Measurements from ENCODE around the gene TCEA3. TPM values are rescaled to one million over a fixed set of nuclear protein-coding genes. Genes with fewer than 3 reads are reported as not detected.

TCEA3 gene
- total and polyA plus RNA-seq, 7 donors: 26.9 to 222 (median 66.2) TPM

DNA sequence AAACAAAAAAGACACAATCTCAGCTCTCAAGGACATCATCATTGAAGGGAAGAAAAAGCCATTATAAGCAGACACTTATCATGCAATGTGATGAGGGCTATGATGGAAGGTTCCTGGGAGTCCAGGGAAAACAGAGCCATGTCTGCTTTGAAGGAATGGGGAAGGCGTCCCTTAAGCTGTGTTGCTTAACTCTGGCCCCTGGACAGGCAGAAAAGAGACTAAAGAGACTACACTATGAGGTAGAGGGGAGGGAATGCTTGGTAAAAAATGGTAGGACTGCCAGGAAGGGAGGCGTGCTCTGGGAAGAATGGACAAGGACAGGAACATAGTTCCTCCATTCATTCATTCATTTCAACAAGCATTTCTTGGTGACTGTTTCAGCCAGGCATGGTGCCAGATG, 38.2 kb upstream of the TCEA3 start:
- Histone ChIP-seq H3K27me3 (no peaks in the 10 kb centered on the region), H3K4me3 (no peak overlapping the region), H3K36me3 (no peaks in the 10 kb centered on the region), H3K27ac (no peak overlapping the region), H3K4me1 (no peaks in the 10 kb centered on the region), H3K9me3 (no peaks in the 10 kb centered on the region)
- no peak for DNase-seq
- TF ChIP-seq POLR2A (IDR thresholded peaks at IDR 0.05) (no peak), EP300 (IDR thresholded peaks at IDR 0.05) (no peak)
- 90 to 96% methylated on average over 2 of the region's 2 CpGs for WGBS, 2 donors
- intact Hi-C loops (cut with DNase I): no loop called here

DNA sequence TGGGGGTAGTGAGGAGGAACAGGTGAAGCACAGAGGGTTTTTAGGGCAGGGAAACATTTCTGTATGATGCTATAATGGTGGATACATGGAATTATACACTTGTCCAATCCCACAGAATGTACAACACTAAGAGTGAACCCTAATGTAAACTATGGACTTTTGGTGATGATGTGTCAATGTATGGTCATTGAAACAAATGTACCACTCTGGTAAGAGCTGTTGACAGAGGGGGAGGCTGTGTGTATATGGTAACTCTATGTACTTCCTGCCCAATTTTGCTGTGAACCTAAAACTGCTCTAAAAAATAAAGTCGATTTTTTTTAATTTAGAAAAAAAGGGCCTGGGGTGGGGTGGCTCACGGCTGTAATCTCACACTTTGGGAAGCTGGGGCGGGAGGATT, 36.5 kb upstream of the TCEA3 start:
- intact Hi-C loops (cut with DNase I): no loop called here
- Histone ChIP-seq H3K4me3 (no peak overlapping the region), H3K27me3 (no peaks in the 10 kb centered on the region), H3K4me1 (no peaks in the 10 kb centered on the region), H3K27ac (no peak overlapping the region), H3K9me3 (no peaks in the 10 kb centered on the region), H3K36me3 (no peaks in the 10 kb centered on the region)
- no peak for DNase-seq
- TF ChIP-seq, protein P1, sequence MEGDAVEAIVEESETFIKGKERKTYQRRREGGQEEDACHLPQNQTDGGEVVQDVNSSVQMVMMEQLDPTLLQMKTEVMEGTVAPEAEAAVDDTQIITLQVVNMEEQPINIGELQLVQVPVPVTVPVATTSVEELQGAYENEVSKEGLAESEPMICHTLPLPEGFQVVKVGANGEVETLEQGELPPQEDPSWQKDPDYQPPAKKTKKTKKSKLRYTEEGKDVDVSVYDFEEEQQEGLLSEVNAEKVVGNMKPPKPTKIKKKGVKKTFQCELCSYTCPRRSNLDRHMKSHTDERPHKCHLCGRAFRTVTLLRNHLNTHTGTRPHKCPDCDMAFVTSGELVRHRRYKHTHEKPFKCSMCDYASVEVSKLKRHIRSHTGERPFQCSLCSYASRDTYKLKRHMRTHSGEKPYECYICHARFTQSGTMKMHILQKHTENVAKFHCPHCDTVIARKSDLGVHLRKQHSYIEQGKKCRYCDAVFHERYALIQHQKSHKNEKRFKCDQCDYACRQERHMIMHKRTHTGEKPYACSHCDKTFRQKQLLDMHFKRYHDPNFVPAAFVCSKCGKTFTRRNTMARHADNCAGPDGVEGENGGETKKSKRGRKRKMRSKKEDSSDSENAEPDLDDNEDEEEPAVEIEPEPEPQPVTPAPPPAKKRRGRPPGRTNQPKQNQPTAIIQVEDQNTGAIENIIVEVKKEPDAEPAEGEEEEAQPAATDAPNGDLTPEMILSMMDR (IDR thresholded peaks at IDR 0.05): no peak
- TF ChIP-seq POLR2A (IDR thresholded peaks at IDR 0.05) (no peak), EP300 (IDR thresholded peaks at IDR 0.05) (no peak), POLR2AphosphoS5 (IDR thresholded peaks at IDR 0.05) (no peak)
- WGBS, 2 donors: 89 to 90% methylated on average over 3 of the region's 3 CpGs

DNA sequence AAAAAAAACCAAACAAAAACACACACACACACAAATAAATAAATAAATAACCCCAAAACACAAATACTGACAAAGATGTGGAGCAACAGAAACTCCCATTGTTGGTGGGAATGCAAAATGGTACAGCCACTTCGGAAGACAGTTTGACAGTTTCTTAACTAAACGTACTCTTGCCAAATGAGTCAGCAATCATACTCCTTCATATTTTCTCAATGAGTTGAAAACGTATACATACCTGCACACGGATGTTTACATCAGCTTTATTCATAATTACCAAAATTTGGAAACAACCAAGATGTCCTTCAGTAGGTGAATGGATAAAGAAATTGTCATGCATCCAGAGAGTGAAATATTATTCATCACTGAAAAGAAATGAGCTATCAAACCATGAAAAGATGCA, 36.0 kb upstream of the TCEA3 start:
- H3K9me3 ChIP-seq: no peaks in the 10 kb centered on the region
- no peak overlapping the region for H3K27ac ChIP-seq
- intact Hi-C loops (cut with DNase I): no loop called here
- no peak overlapping the region for H3K4me3 ChIP-seq
- WGBS, 2 donors: 88% methylated on average over 4 of the region's 4 CpGs
- H3K36me3 ChIP-seq: peaks cover 0 to 4% (median 0%) of the 10 kb centered on the region in 4 donors
- no peak for DNase-seq
- H3K27me3 ChIP-seq: no peaks in the 10 kb centered on the region
- TF ChIP-seq POLR2AphosphoS5 (IDR thresholded peaks at IDR 0.05) (no peak), EP300 (IDR thresholded peaks at IDR 0.05) (no peak), POLR2A (IDR thresholded peaks at IDR 0.05) (no peak)
- TF ChIP-seq, protein P1 (IDR thresholded peaks at IDR 0.05): no peak
- no peaks in the 10 kb centered on the region for H3K4me1 ChIP-seq

DNA sequence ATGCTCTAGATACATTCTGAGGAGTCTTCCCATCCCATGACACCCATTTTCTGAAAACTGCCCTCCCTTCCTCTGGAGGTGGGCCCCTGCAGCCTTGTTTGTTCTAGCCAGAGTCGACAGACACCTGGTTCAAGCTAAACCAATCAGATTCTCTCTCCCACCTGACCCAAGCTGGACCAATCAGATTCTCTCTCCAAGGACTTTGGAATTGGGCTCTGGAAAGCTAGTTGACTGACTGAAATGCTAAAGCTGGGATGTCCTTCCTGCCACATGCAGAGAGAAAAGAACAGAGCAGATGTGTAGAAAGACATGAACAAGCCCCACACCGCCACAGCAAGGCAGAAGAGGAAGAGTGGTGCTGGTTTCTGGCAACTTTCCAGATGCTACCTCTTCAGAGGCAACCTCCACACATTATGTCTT, 34.8 kb upstream of the TCEA3 start:
- intact Hi-C loops (cut with DNase I): no loop called here
- H3K36me3 ChIP-seq: peaks cover 0 to 15% (median 5%) of the 10 kb centered on the region in 4 donors
- no peaks in the 10 kb centered on the region for H3K27me3 ChIP-seq
- TF ChIP-seq EP300 (IDR thresholded peaks at IDR 0.05): no peak
- TF ChIP-seq, protein P1 (IDR thresholded peaks at IDR 0.05): no peak
- TF ChIP-seq POLR2AphosphoS5 (IDR thresholded peaks at IDR 0.05): no peak
- TF ChIP-seq POLR2A (IDR thresholded peaks at IDR 0.05): no peak
- H3K4me1 ChIP-seq: no peaks in the 10 kb centered on the region
- H3K4me3 ChIP-seq: no peak overlapping the region
- WGBS, 2 donors: 47 to 56% methylated on average over 2 of the region's 2 CpGs
- no peak overlapping the region for H3K27ac ChIP-seq
- no peaks in the 10 kb centered on the region for H3K9me3 ChIP-seq
- no peak for DNase-seq

DNA sequence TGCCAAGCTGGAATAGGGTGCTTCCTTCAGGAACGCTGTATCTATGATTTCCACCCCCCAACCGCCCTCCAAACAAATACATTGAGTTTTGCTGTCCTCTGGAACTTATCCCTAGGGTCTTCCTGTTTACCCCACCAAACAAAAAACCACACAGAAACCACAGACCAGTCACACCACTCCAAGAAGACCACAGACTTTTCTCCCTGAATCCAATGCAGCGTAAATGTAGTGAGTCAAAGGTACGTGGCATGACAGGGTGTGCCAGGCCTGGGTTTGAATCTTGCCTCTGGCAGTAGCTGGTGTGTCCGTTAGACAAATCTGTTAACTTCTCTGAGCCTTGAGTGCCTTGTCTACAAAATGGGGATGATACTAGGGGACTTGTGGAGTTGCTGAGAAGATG, 31.7 kb upstream of the TCEA3 start:
- Histone ChIP-seq H3K9me3 (no peaks in the 10 kb centered on the region), H3K27ac (peak overlapping the region in 2 of 4 donors; percentile 35 to 60), H3K4me3 (no peak overlapping the region), H3K36me3 (peaks cover 0 to 24% (median 5%) of the 10 kb centered on the region in 4 donors), H3K27me3 (no peaks in the 10 kb centered on the region), H3K4me1 (peaks cover 0 to 17% (median 14%) of the 10 kb centered on the region in 4 donors)
- no peak for DNase-seq
- intact Hi-C loops (cut with DNase I): no loop called here
- WGBS, 2 donors: 88 to 89% methylated on average over 5 of the region's 5 CpGs
- TF ChIP-seq, protein P1 (IDR thresholded peaks at IDR 0.05): no peak
- TF ChIP-seq POLR2A (IDR thresholded peaks at IDR 0.05) (no peak), POLR2AphosphoS5 (IDR thresholded peaks at IDR 0.05) (no peak), EP300 (IDR thresholded peaks at IDR 0.05) (no peak)

All from sigmoid colon (tissue), 7 donors.